ENCODE data around the gene NFKB1.

NFKB1 gene

GRCh38 chr4:102466298-102466697 is 34.9 kb upstream of the NFKB1 start:
- no peaks in the 10 kb centered on the region for H3K27me3 ChIP-seq (ENCODE audit: insufficient read depth, low read length)
- H3K4me2 ChIP-seq (ENCODE audit: low read length): no peak overlapping the region
- H2AFZ ChIP-seq (ENCODE audit: low read length): no peak overlapping the region
- H3K79me2 ChIP-seq (ENCODE audit: insufficient read depth, low read length): no peaks in the 10 kb centered on the region
- H3F3A ChIP-seq (ENCODE audit: insufficient read depth, low read length): no peaks in the 10 kb centered on the region
- no peak overlapping the region for H3K9ac ChIP-seq (ENCODE audit: low read length)
- no peak overlapping the region for H3K27ac ChIP-seq (ENCODE audit: low read depth, low read length, poor library complexity, severe bottlenecking)
- peaks cover 3% of the 10 kb centered on the region; the same call in 1 of the 2 replicates for H3K9me3 ChIP-seq (ENCODE audit: low read length)
- no peak overlapping the region for H3K4me3 ChIP-seq (ENCODE audit: low read depth, low read length, poor library complexity, severe bottlenecking)
- H4K20me1 ChIP-seq (ENCODE audit: insufficient read depth, low read length): no peaks in the 10 kb centered on the region
- no peaks in the 10 kb centered on the region for H3K9me2 ChIP-seq (ENCODE audit: low read depth, low read length)
- H3K36me3 ChIP-seq (ENCODE audit: insufficient read depth, low read length): no peaks in the 10 kb centered on the region; the same call in 1 of the 2 replicates
- no peak for TF ChIP-seq EZH2 (IDR thresholded peaks at IDR 0.05; ENCODE audit: borderline replicate concordance, low read length)
- no peak for TF ChIP-seq CTCF (IDR thresholded peaks at IDR 0.05; ENCODE audit: low read length)
- no peaks in the 10 kb centered on the region for H3K4me1 ChIP-seq (ENCODE audit: insufficient read depth, low read length, severe bottlenecking)

GRCh38 chr4:102469806-102470205 is 31.4 kb upstream of the NFKB1 start:
- no peaks in the 10 kb centered on the region for H3K4me1 ChIP-seq (ENCODE audit: insufficient read depth, low read length, severe bottlenecking)

GRCh38 chr4:102472441-102473013 is 28.6 kb upstream of the NFKB1 start:
- no peaks in the 10 kb centered on the region for H3F3A ChIP-seq (ENCODE audit: insufficient read depth, low read length)
- no peak overlapping the region for H3K27ac ChIP-seq (ENCODE audit: low read depth, low read length, poor library complexity, severe bottlenecking)
- no peaks in the 10 kb centered on the region for H3K9me3 ChIP-seq (ENCODE audit: low read length)
- peaks cover 2% of the 10 kb centered on the region for H3K4me1 ChIP-seq (ENCODE audit: insufficient read depth, low read length, severe bottlenecking)
- H3K79me2 ChIP-seq (ENCODE audit: insufficient read depth, low read length): no peaks in the 10 kb centered on the region
- no peak overlapping the region for H2AFZ ChIP-seq (ENCODE audit: low read length)
- no peaks in the 10 kb centered on the region for H3K27me3 ChIP-seq (ENCODE audit: insufficient read depth, low read length)
- no peaks in the 10 kb centered on the region for H4K20me1 ChIP-seq (ENCODE audit: insufficient read depth, low read length)
- H3K4me3 ChIP-seq (ENCODE audit: low read depth, low read length, poor library complexity, severe bottlenecking): no peak overlapping the region
- no peaks in the 10 kb centered on the region for H3K36me3 ChIP-seq (ENCODE audit: insufficient read depth, low read length)
- TF ChIP-seq EZH2 (IDR thresholded peaks at IDR 0.05; ENCODE audit: borderline replicate concordance, low read length) (no peak), CTCF (IDR thresholded peaks at IDR 0.05; ENCODE audit: low read length) (no peak)
- no peak overlapping the region for H3K9ac ChIP-seq (ENCODE audit: low read length)
- H3K9me2 ChIP-seq (ENCODE audit: low read depth, low read length): no peaks in the 10 kb centered on the region
- H3K4me2 ChIP-seq (ENCODE audit: low read length): no peak overlapping the region

More at GRCh38 chr4:102469806-102470205, 31.4 kb upstream of the NFKB1 start:
- Histone ChIP-seq H3K9me2 (ENCODE audit: low read depth, low read length) (no peaks in the 10 kb centered on the region), H2AFZ (ENCODE audit: low read length) (no peak overlapping the region), H3K27me3 (ENCODE audit: insufficient read depth, low read length) (no peaks in the 10 kb centered on the region), H3K36me3 (ENCODE audit: insufficient read depth, low read length) (no peaks in the 10 kb centered on the region), H3K9me3 (ENCODE audit: low read length) (no peaks in the 10 kb centered on the region), H4K20me1 (ENCODE audit: insufficient read depth, low read length) (no peaks in the 10 kb centered on the region), H3K27ac (ENCODE audit: low read depth, low read length, poor library complexity, severe bottlenecking) (no peak overlapping the region), H3K4me3 (ENCODE audit: low read depth, low read length, poor library complexity, severe bottlenecking) (no peak overlapping the region), H3F3A (ENCODE audit: insufficient read depth, low read length) (no peaks in the 10 kb centered on the region), H3K79me2 (ENCODE audit: insufficient read depth, low read length) (no peaks in the 10 kb centered on the region), H3K4me2 (ENCODE audit: low read length) (no peak overlapping the region), H3K9ac (ENCODE audit: low read length) (no peak overlapping the region)
- TF ChIP-seq CTCF (IDR thresholded peaks at IDR 0.05; ENCODE audit: low read length) (no peak), EZH2 (IDR thresholded peaks at IDR 0.05; ENCODE audit: borderline replicate concordance, low read length) (no peak)
